Metanephros (tissue), 2 donors: ENCODE results near the gene C19orf47. TPM values are rescaled to one million over a fixed set of nuclear protein-coding genes. Genes with fewer than 3 reads are reported as not detected.

ENCODE experiments used
- small RNA-seq: library from RNA; depleted of rRNA; stranded (forward); fragments of <200 nt; gene quantifications from one replicate; pipeline ENCODE3, GENCODE V24; 2014; ENCODE audit warnings: low replicate concordance
- total RNA-seq: library from RNA; depleted of rRNA; stranded (reverse); fragments of >200 nt; gene quantifications from one replicate; pipeline ENCODE4 v1.2.3, GENCODE V29; 2014

Gene C19orf47, protein sequence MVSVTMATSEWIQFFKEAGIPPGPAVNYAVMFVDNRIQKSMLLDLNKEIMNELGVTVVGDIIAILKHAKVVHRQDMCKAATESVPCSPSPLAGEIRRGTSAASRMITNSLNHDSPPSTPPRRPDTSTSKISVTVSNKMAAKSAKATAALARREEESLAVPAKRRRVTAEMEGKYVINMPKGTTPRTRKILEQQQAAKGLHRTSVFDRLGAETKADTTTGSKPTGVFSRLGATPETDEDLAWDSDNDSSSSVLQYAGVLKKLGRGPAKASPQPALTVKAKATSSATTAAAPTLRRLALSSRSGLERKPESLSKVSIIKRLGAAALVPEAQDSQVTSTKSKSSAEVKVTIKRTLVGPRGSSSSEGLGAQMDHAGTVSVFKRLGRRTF
- total RNA-seq: 17.7 TPM

GRCh38 chr19:40348125-40348913 lies at the start of gene C19orf47, which contains the start of gene PLD3:
TSS of gene C19orf47 (minus strand) at chr19:40348397. CDS start at chr19:40341857, 6,540 bp downstream.
TSS of gene PLD3 (plus strand) at chr19:40348695. CDS start at chr19:40366484, 17,789 bp downstream.

DNA sequence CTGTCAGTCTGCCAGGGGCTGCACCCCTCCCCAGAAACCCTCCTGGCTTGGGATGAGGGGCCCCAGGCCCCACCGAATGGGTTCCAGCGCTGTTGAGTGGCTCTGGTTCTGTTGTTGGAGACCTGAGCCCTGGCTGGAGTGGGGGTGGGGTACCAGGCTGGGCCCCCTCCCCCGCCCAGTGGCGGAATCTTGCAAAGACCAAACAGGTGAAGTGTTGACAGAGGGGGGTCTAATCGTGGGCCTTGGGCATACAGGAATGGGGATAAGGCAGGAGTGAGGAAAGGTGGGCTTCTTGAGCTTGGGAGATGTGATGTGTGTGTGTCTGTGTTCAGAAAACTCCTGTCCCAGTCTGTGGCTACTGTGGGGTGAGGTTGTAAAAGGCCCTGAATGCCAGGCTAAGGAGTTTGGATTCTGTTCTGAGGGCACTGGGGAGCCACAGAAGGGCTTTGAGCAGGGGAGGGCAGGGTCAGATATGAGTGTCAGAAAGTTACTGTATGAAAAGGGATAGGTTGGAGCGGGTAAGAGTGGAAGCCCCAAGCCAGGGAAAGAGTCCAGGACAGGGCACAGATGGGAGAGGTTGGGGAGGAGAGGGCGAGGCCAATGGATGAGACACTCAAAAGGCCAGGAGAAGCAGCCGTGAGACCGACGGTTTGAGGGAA lies 42.0 kb upstream of the C19orf47 start, which contains the start of gene HIPK4:
TSS of gene HIPK4 (minus strand) at position 98 of the 659 bp plus-strand sequence. CDS start 279 bp downstream, outside the sequence.

GRCh38 chr19:40284501-40285352 lies 63.5 kb downstream of the C19orf47 start, which contains the start of gene AKT2:
TSS of gene AKT2 (minus strand) at chr19:40285345. CDS start at chr19:40265267, 20,078 bp downstream.

Small RNAs within 50 kb of the gene (small RNA-seq; reads per million reads assigned to genes)
- gene MIR641: 2.7 reads per million, percentile 91 among the genes with 10 or more reads in this experiment
- gene MIR6796: not detected
- gene RF00019: not detected
- not detected for gene RNU6-945P

Other genes with a start within 250 kb of the C19orf47 start
- gene MAP3K10, start 157.0 kb downstream of the C19orf47 start, total RNA-seq: 9.1 TPM
- not detected for gene TTC9B, start 130.0 kb downstream of the C19orf47 start, total RNA-seq
- 2.0 TPM for gene CCNP, start 121.7 kb downstream of the C19orf47 start, total RNA-seq
- 151 TPM for gene AKT2, start 63.1 kb downstream of the C19orf47 start, total RNA-seq
- 262 TPM for gene PLD3, start 298 bp upstream of the C19orf47 start, total RNA-seq
- gene HIPK4, start 41.8 kb upstream of the C19orf47 start, total RNA-seq: 0.06 TPM
- gene PRX, start 65.0 kb upstream of the C19orf47 start, total RNA-seq: 8.5 TPM
- gene SERTAD1, start 77.6 kb upstream of the C19orf47 start, total RNA-seq: 12.6 TPM
- 36.4 TPM for gene SERTAD3, start 95.9 kb upstream of the C19orf47 start, total RNA-seq
- 121 TPM for gene BLVRB, start 117.3 kb upstream of the C19orf47 start, total RNA-seq
- 2.9 TPM for gene SPTBN4, start 118.6 kb upstream of the C19orf47 start, total RNA-seq
- 25.3 TPM for gene SHKBP1, start 228.5 kb upstream of the C19orf47 start, total RNA-seq